ENCODE measurements around the gene MAD1L1.

Gene MAD1L1

DNA sequence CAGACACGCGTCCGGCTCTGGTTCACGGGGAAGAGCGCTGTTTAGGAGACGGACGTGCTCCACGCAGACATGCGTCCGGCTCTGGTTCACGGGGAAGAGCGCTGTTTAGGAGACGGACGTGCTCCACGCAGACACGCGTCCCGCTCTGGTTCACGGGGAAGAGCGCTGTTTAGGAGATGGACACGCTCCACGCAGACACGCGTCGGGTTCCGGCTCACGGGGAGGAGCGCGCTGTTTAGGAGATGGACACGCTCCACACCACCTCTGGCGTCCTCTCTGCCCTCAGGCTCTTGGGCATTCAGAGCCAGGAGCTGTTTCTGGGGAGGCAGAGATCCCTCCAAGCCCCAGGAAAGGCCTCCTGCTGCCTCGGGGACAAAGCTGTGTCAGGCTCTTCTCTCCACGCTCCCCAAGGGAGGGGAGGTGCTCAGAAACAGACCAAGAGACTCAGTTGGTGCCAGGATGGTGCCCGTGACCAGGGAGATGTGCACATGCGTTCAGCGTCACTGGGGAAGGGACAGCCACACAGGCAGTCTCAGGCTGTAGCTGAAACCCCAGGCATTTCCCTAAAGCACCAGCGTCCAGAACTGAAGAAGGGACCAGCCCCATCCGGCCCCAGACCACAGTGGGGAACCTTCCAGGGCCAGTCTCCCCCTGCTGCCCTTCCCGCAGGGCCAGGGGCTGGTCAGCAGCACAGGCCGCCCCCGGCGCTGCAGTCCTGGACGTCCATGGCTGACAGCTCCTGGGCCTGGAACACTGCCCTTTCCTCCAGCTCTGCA, 387.0 kb downstream of the MAD1L1 start:
- H3K9ac ChIP-seq (ENCODE audit: low read length), result no peak overlapping the region
- H2AK5ac ChIP-seq (ENCODE audit: low read length), result no peak overlapping the region
- H3K14ac ChIP-seq (ENCODE audit: low read length), result no peak overlapping the region
- H3K4me1 ChIP-seq (ENCODE audit: control insufficient read depth in 1 of 2, insufficient read depth in 2 of 2, low read length in 2 of 2), result no peaks in the 10 kb centered on the region
- H3K23ac ChIP-seq (ENCODE audit: low read length), result no peak overlapping the region
- H3K9me3 ChIP-seq (ENCODE audit: insufficient read depth, low read depth, low read length), result no peaks in the 10 kb centered on the region
- no peak overlapping the region for H2BK12ac ChIP-seq (ENCODE audit: low read length)
- H4K12ac ChIP-seq (ENCODE audit: low read depth, low read length), result no peak overlapping the region
- H2BK5ac ChIP-seq (ENCODE audit: low read depth, low read length, poor library complexity), result no peak overlapping the region
- H3K27ac ChIP-seq (ENCODE audit: low read depth, low read length), result no peak overlapping the region
- H4K8ac ChIP-seq (ENCODE audit: low read depth, low read length), result no peak overlapping the region
- no peaks in the 10 kb centered on the region for H3K79me2 ChIP-seq (ENCODE audit: control insufficient read depth, insufficient read depth, low read length, poor library complexity)
- H3K79me1 ChIP-seq (ENCODE audit: low read length), result no peaks in the 10 kb centered on the region
- H3K36me3 ChIP-seq (ENCODE audit: control insufficient read depth in 1 of 2, insufficient read depth in 2 of 2, low read length in 2 of 2), result peaks cover 0 to 2% of the 10 kb centered on the region in 2 experiments
- H3K18ac ChIP-seq (ENCODE audit: low read length), result no peak overlapping the region
- H3K4me2 ChIP-seq (ENCODE audit: low read length), result no peak overlapping the region
- H3K27me3 ChIP-seq (ENCODE audit: insufficient read depth, low read length), result no peaks in the 10 kb centered on the region
- WGBS (ENCODE audit: extremely low coverage, insufficient coverage, insufficient read length), result no CpG with 5 or more reads among the region's 43 CpGs
- no peak overlapping the region for H3K4me3 ChIP-seq (ENCODE audit: low read depth, low read length)
- no peak for DNase-seq
- H2BK120ac ChIP-seq (ENCODE audit: insufficient read depth, low read length, poor library complexity), result no peak overlapping the region
- H4K91ac ChIP-seq (ENCODE audit: low read depth, low read length), result no peak overlapping the region
- H2AFZ ChIP-seq (ENCODE audit: insufficient read depth, low read length, poor library complexity), result no peak overlapping the region
- no peak overlapping the region for H3K4ac ChIP-seq (ENCODE audit: low read depth, low read length)

GRCh38 chr7:1844951-1845390, 387.8 kb downstream of the MAD1L1 start:
- Histone ChIP-seq H3K14ac (ENCODE audit: low read length) (no peak overlapping the region), H2BK5ac (ENCODE audit: low read depth, low read length, poor library complexity) (no peak overlapping the region), H3K23ac (ENCODE audit: low read length) (no peak overlapping the region), H3K79me1 (ENCODE audit: low read length) (no peaks in the 10 kb centered on the region), H3K36me3 (ENCODE audit: control insufficient read depth in 1 of 2, insufficient read depth in 2 of 2, low read length in 2 of 2) (peaks cover 0 to 2% of the 10 kb centered on the region in 2 experiments), H4K91ac (ENCODE audit: low read depth, low read length) (no peak overlapping the region), H3K4me3 (ENCODE audit: low read depth, low read length) (no peak overlapping the region), H3K4me2 (ENCODE audit: low read length) (no peak overlapping the region), H3K79me2 (ENCODE audit: control insufficient read depth, insufficient read depth, low read length, poor library complexity) (no peaks in the 10 kb centered on the region), H3K4me1 (ENCODE audit: control insufficient read depth in 1 of 2, insufficient read depth in 2 of 2, low read length in 2 of 2) (no peaks in the 10 kb centered on the region), H3K18ac (ENCODE audit: low read length) (no peak overlapping the region), H3K9ac (ENCODE audit: low read length) (no peak overlapping the region), H3K27me3 (ENCODE audit: insufficient read depth, low read length) (no peaks in the 10 kb centered on the region), H2AFZ (ENCODE audit: insufficient read depth, low read length, poor library complexity) (no peak overlapping the region), H2AK5ac (ENCODE audit: low read length) (no peak overlapping the region), H3K4ac (ENCODE audit: low read depth, low read length) (no peak overlapping the region), H3K9me3 (ENCODE audit: insufficient read depth, low read depth, low read length) (no peaks in the 10 kb centered on the region), H2BK12ac (ENCODE audit: low read length) (no peak overlapping the region), H3K27ac (ENCODE audit: low read depth, low read length) (no peak overlapping the region), H4K8ac (ENCODE audit: low read depth, low read length) (no peak overlapping the region), H2BK120ac (ENCODE audit: insufficient read depth, low read length, poor library complexity) (no peak overlapping the region), H4K12ac (ENCODE audit: low read depth, low read length) (no peak overlapping the region)
- DNase-seq, result no peak
- no CpG with 5 or more reads among the region's 16 CpGs for WGBS (ENCODE audit: extremely low coverage, insufficient coverage, insufficient read length)

DNA sequence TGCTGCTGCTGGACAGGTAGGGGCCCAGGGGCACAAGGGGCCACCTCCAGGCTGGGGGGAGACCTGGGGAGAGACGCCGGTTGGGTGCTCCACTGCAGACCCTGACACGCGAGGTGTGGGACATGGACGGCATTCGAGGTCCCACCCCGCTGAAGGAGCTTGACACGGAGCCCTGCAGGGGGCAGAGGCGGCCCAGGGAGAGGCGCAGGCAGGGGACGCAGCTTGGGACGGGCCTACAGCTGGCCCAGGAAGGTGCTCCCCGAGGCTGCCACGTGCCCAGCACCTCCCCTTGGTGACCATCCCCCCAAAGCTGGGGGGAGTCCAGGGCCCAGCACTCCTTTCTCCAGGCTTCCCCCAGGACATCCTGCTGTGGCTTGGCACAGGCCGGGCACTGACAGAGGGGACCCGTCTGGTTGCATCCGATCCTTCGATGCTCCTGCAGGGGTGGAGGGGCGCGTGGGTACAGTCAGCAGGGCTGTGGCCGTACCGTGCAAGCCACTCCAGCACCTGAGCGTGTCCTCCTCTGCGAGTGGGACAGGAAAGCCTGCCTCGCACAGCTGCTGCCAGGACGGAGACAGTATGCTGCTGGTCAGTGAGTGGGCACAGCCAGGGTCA, 388.3 kb downstream of the MAD1L1 start:
- H3K4me3 ChIP-seq (ENCODE audit: low read depth, low read length), result no peak overlapping the region
- no peak overlapping the region for H3K4me2 ChIP-seq (ENCODE audit: low read length)
- no peak overlapping the region for H3K23ac ChIP-seq (ENCODE audit: low read length)
- H2AK5ac ChIP-seq (ENCODE audit: low read length), result no peak overlapping the region
- no peak for DNase-seq
- H2BK120ac ChIP-seq (ENCODE audit: insufficient read depth, low read length, poor library complexity), result no peak overlapping the region
- H3K4ac ChIP-seq (ENCODE audit: low read depth, low read length), result no peak overlapping the region
- no peak overlapping the region for H4K8ac ChIP-seq (ENCODE audit: low read depth, low read length)
- no peaks in the 10 kb centered on the region for H3K79me1 ChIP-seq (ENCODE audit: low read length)
- H3K4me1 ChIP-seq (ENCODE audit: control insufficient read depth in 1 of 2, insufficient read depth in 2 of 2, low read length in 2 of 2), result no peaks in the 10 kb centered on the region
- no peak overlapping the region for H4K91ac ChIP-seq (ENCODE audit: low read depth, low read length)
- H3K79me2 ChIP-seq (ENCODE audit: control insufficient read depth, insufficient read depth, low read length, poor library complexity), result no peaks in the 10 kb centered on the region
- no peak overlapping the region for H2BK5ac ChIP-seq (ENCODE audit: low read depth, low read length, poor library complexity)
- no peak overlapping the region for H3K14ac ChIP-seq (ENCODE audit: low read length)
- H3K36me3 ChIP-seq (ENCODE audit: control insufficient read depth in 1 of 2, insufficient read depth in 2 of 2, low read length in 2 of 2), result peaks cover 0 to 2% of the 10 kb centered on the region in 2 experiments
- H3K27me3 ChIP-seq (ENCODE audit: insufficient read depth, low read length), result no peaks in the 10 kb centered on the region
- no CpG with 5 or more reads among the region's 26 CpGs for WGBS (ENCODE audit: extremely low coverage, insufficient coverage, insufficient read length)
- H4K12ac ChIP-seq (ENCODE audit: low read depth, low read length), result no peak overlapping the region
- no peak overlapping the region for H2BK12ac ChIP-seq (ENCODE audit: low read length)
- no peak overlapping the region for H3K18ac ChIP-seq (ENCODE audit: low read length)
- H3K9ac ChIP-seq (ENCODE audit: low read length), result no peak overlapping the region
- H3K9me3 ChIP-seq (ENCODE audit: insufficient read depth, low read depth, low read length), result no peaks in the 10 kb centered on the region
- no peak overlapping the region for H3K27ac ChIP-seq (ENCODE audit: low read depth, low read length)
- no peak overlapping the region for H2AFZ ChIP-seq (ENCODE audit: insufficient read depth, low read length, poor library complexity)

DNA sequence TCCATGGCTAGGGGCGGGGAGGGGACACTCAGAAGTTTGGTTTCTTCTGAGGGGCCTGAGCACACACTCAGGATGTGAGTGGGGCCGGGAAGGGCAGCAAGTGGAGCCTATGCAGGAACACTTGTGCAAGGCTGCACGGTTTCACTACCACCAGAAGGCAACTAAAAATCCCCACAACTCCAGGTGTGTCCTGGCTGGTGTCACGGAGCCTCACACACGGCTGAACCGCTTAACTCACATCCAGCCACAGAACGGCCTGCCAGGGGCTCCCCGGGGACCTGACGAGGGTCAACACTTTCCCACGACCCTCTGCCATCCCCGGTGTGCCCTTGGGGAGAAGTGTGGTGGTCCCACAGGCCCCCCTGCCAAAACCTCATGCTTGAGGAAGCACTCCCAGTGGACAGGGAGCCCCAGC, 388.8 kb downstream of the MAD1L1 start:
- no peaks in the 10 kb centered on the region for H3K79me1 ChIP-seq (ENCODE audit: low read length)
- H4K12ac ChIP-seq (ENCODE audit: low read depth, low read length), result no peak overlapping the region
- H4K8ac ChIP-seq (ENCODE audit: low read depth, low read length), result no peak overlapping the region
- H3K4me2 ChIP-seq (ENCODE audit: low read length), result no peak overlapping the region
- no peak overlapping the region for H3K23ac ChIP-seq (ENCODE audit: low read length)
- no peaks in the 10 kb centered on the region for H3K27me3 ChIP-seq (ENCODE audit: insufficient read depth, low read length)
- no peak overlapping the region for H3K27ac ChIP-seq (ENCODE audit: low read depth, low read length)
- no peak overlapping the region for H3K14ac ChIP-seq (ENCODE audit: low read length)
- no peak overlapping the region for H2BK120ac ChIP-seq (ENCODE audit: insufficient read depth, low read length, poor library complexity)
- H3K9me3 ChIP-seq (ENCODE audit: insufficient read depth, low read depth, low read length), result no peaks in the 10 kb centered on the region
- no peak overlapping the region for H3K9ac ChIP-seq (ENCODE audit: low read length)
- no peak overlapping the region for H2AK5ac ChIP-seq (ENCODE audit: low read length)
- H3K79me2 ChIP-seq (ENCODE audit: control insufficient read depth, insufficient read depth, low read length, poor library complexity), result no peaks in the 10 kb centered on the region
- DNase-seq, result no peak
- H2AFZ ChIP-seq (ENCODE audit: insufficient read depth, low read length, poor library complexity), result no peak overlapping the region
- H3K36me3 ChIP-seq (ENCODE audit: control insufficient read depth in 1 of 2, insufficient read depth in 2 of 2, low read length in 2 of 2), result peaks cover 0 to 2% of the 10 kb centered on the region in 2 experiments
- no CpG with 5 or more reads among the region's 11 CpGs for WGBS (ENCODE audit: extremely low coverage, insufficient coverage, insufficient read length)
- no peak overlapping the region for H3K4me3 ChIP-seq (ENCODE audit: low read depth, low read length)
- no peak overlapping the region for H2BK5ac ChIP-seq (ENCODE audit: low read depth, low read length, poor library complexity)
- no peak overlapping the region for H4K91ac ChIP-seq (ENCODE audit: low read depth, low read length)
- no peaks in the 10 kb centered on the region for H3K4me1 ChIP-seq (ENCODE audit: control insufficient read depth in 1 of 2, insufficient read depth in 2 of 2, low read length in 2 of 2)
- no peak overlapping the region for H3K4ac ChIP-seq (ENCODE audit: low read depth, low read length)
- H3K18ac ChIP-seq (ENCODE audit: low read length), result no peak overlapping the region
- no peak overlapping the region for H2BK12ac ChIP-seq (ENCODE audit: low read length)

Measured in trophoblast cell (in vitro differentiated cells and primary cell).